NOMO-1 treated with dmso at 0.1 percent for 144 hours (cell line): Measurements from ENCODE around the gene POLR2M.

Source experiments
- DNase-seq: peaks from one replicate; lab custom pipeline; 2025; ENCODE audit not compliant: unreplicated experiment; lab: John Stamatoyannopoulos, UW

POLR2M gene

GRCh38 chr15:57736591-57736990 lies 30.1 kb downstream of the POLR2M start:
- no peak for DNase-seq

- DNase-seq, result no peak
Observed at GRCh38 chr15:57738734-57739237, 32.3 kb downstream of the POLR2M start.

GRCh38 chr15:57740048-57740447 lies 33.5 kb downstream of the POLR2M start:
- DNase-seq, result no peak

- DNase-seq, result no peak
Observed at GRCh38 chr15:57741089-57741488, 34.6 kb downstream of the POLR2M start.

- no peak for DNase-seq
Observed at GRCh38 chr15:57743424-57743823, 36.9 kb downstream of the POLR2M start.

GRCh38 chr15:57746786-57747185 lies 40.3 kb downstream of the POLR2M start:
- DNase-seq, result no peak

- DNase-seq, result no peak
Observed at GRCh38 chr15:57747206-57747896, 40.8 kb downstream of the POLR2M start.

- no peak for DNase-seq
Observed at GRCh38 chr15:57751177-57751800, 44.8 kb downstream of the POLR2M start.

- DNase-seq, result no peak
Observed at GRCh38 chr15:57752436-57752835, 45.9 kb downstream of the POLR2M start.

- no peak for DNase-seq
Observed at GRCh38 chr15:57752840-57753239, 46.3 kb downstream of the POLR2M start.

GRCh38 chr15:57756466-57756865 lies 50.0 kb downstream of the POLR2M start:
- DNase-seq, result no peak

GRCh38 chr15:57758560-57758959 lies 52.0 kb downstream of the POLR2M start:
- DNase-seq, result no peak

- DNase-seq, result no peak
Observed at GRCh38 chr15:57761562-57761961, 55.0 kb downstream of the POLR2M start.

GRCh38 chr15:57762302-57762701 lies 55.8 kb downstream of the POLR2M start:
- DNase-seq, result no peak

GRCh38 chr15:57763176-57763964 lies 56.9 kb downstream of the POLR2M start:
- DNase-seq, result no peak
